ENCODE results near the gene SNTB2.

GRCh38 chr16:69273009-69273408 is 86.0 kb downstream of the SNTB2 start:
- TF ChIP-seq ESRRA (IDR thresholded peaks at IDR 0.05; ENCODE audit: low read length): no peak
- no peak for TF ChIP-seq BHLHE40 (IDR thresholded peaks at IDR 0.05; ENCODE audit: borderline replicate concordance in 1 of 2, low read depth in 2 of 2, low read length in 1 of 2)
- TF ChIP-seq PAX5 (IDR thresholded peaks at IDR 0.05; ENCODE audit: borderline replicate concordance, low read depth, low read length): no peak
